ENCODE data around the gene FLT3LG. TPM values are rescaled to one million over a fixed set of nuclear protein-coding genes. Genes with fewer than 3 reads are reported as not detected.
A peak's percentile ranks its signal among the peaks of the same experiment; 100 is the strongest.

The FLT3LG gene
- total RNA-seq, 4 donors from 2014 or later = 3.6 to 13.8 (median 8.4) TPM

GRCh38 chr19:49475191-49475917 lies 1.3 kb downstream of the FLT3LG start:
- Histone ChIP-seq H3K4me1 (peaks cover 0 to 37% (median 8%) of the 10 kb centered on the region in 4 donors), H3K36me3 (peaks cover 0 to 13% (median 4%) of the 10 kb centered on the region in 3 donors), H3K27me3 (no peaks in the 10 kb centered on the region), H3K4me3 (peak overlapping the region in 1 of 4 donors; percentile 63), H3K9me3 (no peaks in the 10 kb centered on the region), H3K27ac (peak overlapping the region in 3 of 4 donors; percentile 84 to 94 (median 93))
- DNase-seq (ENCODE audit: low spot score in 2 of 2) = no peak
- WGBS, 2 donors = 66% methylated on average over 15 of the region's 15 CpGs
- TF ChIP-seq EP300 (IDR thresholded peaks at IDR 0.05) = no peak
- TF ChIP-seq CTCF (IDR thresholded peaks at IDR 0.05) = no peak
- no peak for TF ChIP-seq POLR2A (IDR thresholded peaks at IDR 0.05)

DNA sequence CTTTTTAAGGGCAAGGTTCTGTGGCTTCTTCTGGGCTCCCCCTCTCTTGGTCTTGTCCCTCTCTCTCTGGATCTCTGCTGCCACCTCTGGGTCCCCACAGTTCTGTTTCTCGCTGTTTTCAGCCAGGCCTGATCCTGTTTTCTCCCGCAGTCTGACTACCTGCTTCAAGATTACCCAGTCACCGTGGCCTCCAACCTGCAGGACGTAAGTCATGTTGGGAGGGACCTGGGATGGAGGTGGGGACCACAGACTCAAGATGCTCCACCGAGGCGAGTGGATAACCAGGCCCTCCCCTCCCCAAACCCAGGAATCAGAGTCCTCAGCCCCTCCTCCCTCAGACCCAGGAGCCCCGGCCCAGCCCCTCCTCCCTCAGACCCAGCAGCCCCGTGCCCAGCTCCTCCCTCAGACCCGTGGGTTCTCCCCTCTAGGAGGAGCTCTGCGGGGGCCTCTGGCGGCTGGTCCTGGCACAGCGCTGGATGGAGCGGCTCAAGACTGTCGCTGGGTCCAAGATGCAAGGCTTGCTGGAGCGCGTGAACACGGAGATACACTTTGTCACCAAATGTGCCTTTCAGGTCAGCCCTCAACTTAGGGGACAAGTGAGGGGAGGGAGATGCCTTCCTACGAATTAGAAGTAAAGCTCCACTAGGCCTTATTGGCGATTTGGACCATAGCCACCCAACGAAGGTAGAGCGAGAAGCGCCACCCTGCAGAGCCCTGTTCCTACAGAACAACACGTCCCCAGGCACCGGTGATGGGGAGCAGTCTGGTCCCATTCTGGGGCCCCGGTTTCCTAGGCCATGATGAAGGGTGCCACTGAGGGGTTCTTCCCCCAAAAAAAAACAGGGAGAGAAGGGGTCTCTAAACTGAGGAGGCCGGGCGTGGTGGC lies 2.2 kb downstream of the FLT3LG start:
- Histone ChIP-seq H3K27me3 (no peaks in the 10 kb centered on the region), H3K36me3 (peaks cover 0 to 21% (median 4%) of the 10 kb centered on the region in 3 donors), H3K27ac (peak overlapping the region in 3 of 4 donors; percentile 84 to 94 (median 93)), H3K9me3 (no peaks in the 10 kb centered on the region), H3K4me3 (no peak overlapping the region), H3K4me1 (peaks cover 0 to 37% (median 7%) of the 10 kb centered on the region in 4 donors)
- no peak for DNase-seq (ENCODE audit: low spot score in 2 of 2)
- no peak for TF ChIP-seq POLR2A (IDR thresholded peaks at IDR 0.05)
- TF ChIP-seq CTCF (IDR thresholded peaks at IDR 0.05) = peak; percentile 8 to 45 (median 39)
- TF ChIP-seq EP300 (IDR thresholded peaks at IDR 0.05) = no peak
- 47 to 55% methylated on average over 27 of the region's 27 CpGs for WGBS, 2 donors

DNA sequence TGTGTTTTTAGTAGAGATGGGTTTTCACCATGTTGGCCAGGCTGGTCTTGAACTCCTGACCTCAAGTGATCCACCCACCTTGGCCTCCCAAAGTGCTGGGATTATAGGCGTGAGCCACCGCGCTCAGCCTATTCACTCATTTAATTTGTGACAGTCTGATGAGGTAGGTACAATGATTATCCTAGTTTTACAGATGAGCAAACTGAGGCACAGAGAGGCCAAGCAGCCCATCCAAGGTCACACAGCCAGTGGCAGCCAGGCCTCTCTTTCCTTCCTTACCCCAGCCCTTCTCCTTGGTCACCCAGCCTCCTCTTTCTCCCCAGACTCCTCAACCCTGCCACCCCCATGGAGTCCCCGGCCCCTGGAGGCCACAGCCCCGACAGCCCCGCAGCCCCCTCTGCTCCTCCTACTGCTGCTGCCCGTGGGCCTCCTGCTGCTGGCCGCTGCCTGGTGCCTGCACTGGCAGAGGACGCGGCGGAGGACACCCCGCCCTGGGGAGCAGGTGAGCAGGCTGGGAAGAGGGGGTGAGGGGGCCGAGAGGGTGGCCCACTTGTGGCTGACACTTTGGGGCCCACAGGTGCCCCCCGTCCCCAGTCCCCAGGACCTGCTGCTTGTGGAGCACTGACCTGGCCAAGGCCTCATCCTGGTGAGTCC lies 6.1 kb downstream of the FLT3LG start:
- Histone ChIP-seq H3K4me3 (no peak overlapping the region), H3K9me3 (no peaks in the 10 kb centered on the region), H3K27ac (no peak overlapping the region), H3K27me3 (no peaks in the 10 kb centered on the region), H3K4me1 (peaks cover 0 to 17% (median 2%) of the 10 kb centered on the region in 4 donors), H3K36me3 (peaks cover 0 to 48% (median 4%) of the 10 kb centered on the region in 3 donors)
- WGBS, 2 donors = 91% methylated on average over 14 of the region's 14 CpGs
- no peak for DNase-seq (ENCODE audit: low spot score in 2 of 2)
- TF ChIP-seq EP300 (IDR thresholded peaks at IDR 0.05) = no peak
- TF ChIP-seq POLR2A (IDR thresholded peaks at IDR 0.05) = no peak
- no peak for TF ChIP-seq CTCF (IDR thresholded peaks at IDR 0.05)

DNA sequence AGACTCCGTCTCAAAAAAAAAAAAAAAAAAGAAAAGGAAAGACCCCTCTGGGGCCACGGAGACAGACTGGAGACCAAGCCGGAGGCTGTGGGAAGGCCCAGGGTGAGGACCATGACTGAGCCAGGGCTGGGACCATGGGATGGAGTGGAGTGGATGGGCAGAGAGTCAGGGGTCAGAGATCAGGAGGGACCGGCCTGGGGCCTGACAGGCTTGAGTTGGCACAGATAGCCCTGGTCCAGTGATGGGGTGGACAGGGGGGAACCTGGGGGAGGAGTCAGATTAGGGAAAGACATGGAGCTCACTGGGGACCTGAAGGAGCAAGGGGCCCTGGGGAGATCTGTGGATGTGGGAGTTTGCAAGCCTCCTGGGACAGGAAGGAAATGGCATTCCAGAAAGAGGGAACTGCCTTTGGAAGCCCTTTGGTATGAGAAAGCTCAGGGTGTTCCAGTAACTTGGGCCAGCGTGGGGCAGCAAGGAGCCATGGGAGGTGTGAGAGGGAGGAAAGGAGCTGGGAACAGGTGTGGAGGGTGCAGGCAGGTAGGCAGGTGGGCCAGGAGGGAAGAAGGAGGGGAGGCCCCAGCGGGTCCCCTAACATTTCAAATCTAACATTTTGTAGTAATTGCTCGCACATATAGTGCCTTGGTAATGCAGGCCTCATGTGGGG lies 7.1 kb downstream of the FLT3LG start:
- Histone ChIP-seq H3K4me1 (peaks cover 0 to 7% (median 0%) of the 10 kb centered on the region in 4 donors), H3K9me3 (no peaks in the 10 kb centered on the region), H3K27me3 (no peaks in the 10 kb centered on the region), H3K27ac (no peak overlapping the region), H3K4me3 (no peak overlapping the region), H3K36me3 (peaks cover 0 to 53% (median 4%) of the 10 kb centered on the region in 3 donors)
- no peak for DNase-seq (ENCODE audit: low spot score in 2 of 2)
- TF ChIP-seq CTCF (IDR thresholded peaks at IDR 0.05) = no peak
- TF ChIP-seq POLR2A (IDR thresholded peaks at IDR 0.05) = no peak
- TF ChIP-seq EP300 (IDR thresholded peaks at IDR 0.05) = no peak
- 83 to 85% methylated on average over 7 of the region's 7 CpGs for WGBS, 2 donors
